Panc1 (cell line): ENCODE measurements around the gene DRC3. TPM values are rescaled to one million over a fixed set of nuclear protein-coding genes. Genes with fewer than 3 reads are reported as not detected.

ENCODE experiments used
- ATAC-seq: fragments of 200-7000 bp; cut with Tn5 transposase; 2 replicates; pipeline ENCODE4 v1.9.1; 2020; ENCODE audit warnings: mild to moderate bottlenecking, moderate library complexity
- BruUV-seq: library from RNA; stranded (reverse); fragments of 400-500 nt; replicated peaks from 2 replicates; lab custom pipeline; 2021; lab: Mats Ljungman, UMichigan
- CTCF ChIA-PET: fragments of 300-600 bp; sonication (Branson Sonifier 250); formaldehyde crosslinking; loops from one replicate; lab custom pipeline; 2022; ENCODE audit warnings: antibody characterized with exemption; lab: Charles Lee
- POLR2A ChIA-PET: fragments of 300-600 bp; sonication (Branson Sonifier 250); formaldehyde crosslinking; loops from one replicate; lab custom pipeline; 2022; ENCODE audit warnings: antibody characterized with exemption; lab: Charles Lee
- DNase-seq: peaks from one replicate; pipeline ENCODE4 v3.0.0-alpha.2; 2010; ENCODE audit warnings: low read depth, low spot score
- H3K27ac ChIP-seq: 2 replicates; pipeline ENCODE4 v1.5.1; 2011; ENCODE audit warnings: mild to moderate bottlenecking, low read length, inconsistent platforms
- H3K27me3 ChIP-seq: fragments of 200-500 bp; sonication (Bioruptor generic); 2 replicates; pipeline ENCODE4 v1.6.0; 2014; ENCODE audit warnings: low read length, inconsistent platforms; ENCODE audit not compliant: control insufficient read depth, insufficient read depth
- H3K36me3 ChIP-seq: fragments of 200-500 bp; sonication (Bioruptor generic); 2 replicates; pipeline ENCODE4 v1.5.1; 2014; ENCODE audit warnings: inconsistent platforms, mild to moderate bottlenecking, low read length, moderate library complexity; ENCODE audit not compliant: control insufficient read depth, insufficient read depth
- H3K4me1 ChIP-seq: 2 replicates; pipeline ENCODE4 v1.5.1; 2011; ENCODE audit warnings: inconsistent platforms, mild to moderate bottlenecking, low read length, moderate library complexity; ENCODE audit not compliant: control insufficient read depth, insufficient read depth
- H3K4me3 ChIP-seq, 2 experiments: 2 replicates each; pipeline ENCODE4 v1.5.1; 2011 to 2012; ENCODE audit warnings: low read depth in 2 of 2, low read length in 2 of 2, mild to moderate bottlenecking in 2 of 2, inconsistent platforms in 1 of 2, moderate library complexity in 1 of 2
- H3K9me3 ChIP-seq: fragments of 200-500 bp; sonication (Bioruptor generic); 2 replicates; pipeline ENCODE4 v1.5.1; 2014; ENCODE audit warnings: low read depth, mild to moderate bottlenecking, inconsistent platforms, low read length, moderate library complexity; ENCODE audit not compliant: control insufficient read depth, insufficient read depth
- CTCF ChIP-seq: fragments of 450-650 bp; IDR thresholded peaks from 2 replicates; pipeline ENCODE4 v1.5.1; 2017; ENCODE audit warnings: mild to moderate bottlenecking
- POLR2AphosphoS5 ChIP-seq: IDR thresholded peaks from 2 replicates; pipeline ENCODE4 v1.6.1; 2012; ENCODE audit warnings: mild to moderate bottlenecking, low read depth, low read length, moderate library complexity
- REST ChIP-seq, 2 experiments: IDR thresholded peaks; 2 replicates each; pipeline ENCODE4 v1.6.1; 2011 to 2012; ENCODE audit warnings: low read depth in 2 of 2, control low read depth in 1 of 2, low read length in 1 of 2, mild to moderate bottlenecking in 1 of 2, moderate library complexity in 1 of 2; ENCODE audit not compliant: insufficient read depth in 1 of 2
- SIN3A ChIP-seq: IDR thresholded peaks from 2 replicates; pipeline ENCODE4 v1.6.1; 2012; ENCODE audit warnings: low read depth, mild to moderate bottlenecking, low read length, moderate library complexity, borderline replicate concordance; ENCODE audit not compliant: insufficient read depth
- TCF7L2 ChIP-seq: IDR thresholded peaks from 2 replicates; pipeline ENCODE4 v1.6.1; 2011; ENCODE audit warnings: mild to moderate bottlenecking, low read depth, low read length, inconsistent platforms
- in situ Hi-C: cut with HindIII; loops from 2 replicates; pipeline ENCODE4 v1.10.0; 2016; ENCODE audit warnings: low sequenced_read_pairs, low pct_unique_long_range_greater_than_20kb
- intact Hi-C: fragments of 100-400 bp; cut with micrococcal nuclease; formaldehyde crosslinking; loops from one replicate; pipeline ENCODE4 v1.10.0; 2022; ENCODE audit not compliant: unreplicated experiment
- total RNA-seq: library from RNA; stranded (reverse); gene quantifications from one replicate; pipeline ENCODE4 v1.2.1, GENCODE V29; 2021; ENCODE audit not compliant: unreplicated experiment

DRC3 gene
- total RNA-seq, 1 experiment from 2014 or later: 3.6 TPM

GRCh38 chr17:17983376-17983775, 10.7 kb downstream of the DRC3 start:
- intact Hi-C loops (no loop called here), in situ Hi-C loops (no loop called here)
- no peak overlapping the region for H3K4me3 ChIP-seq
- no peak for TF ChIP-seq CTCF
- TF ChIP-seq REST (IDR thresholded peaks at IDR 0.05; ENCODE audit: insufficient read depth in 1 of 2, low read depth in 2 of 2, low read length in 1 of 2): no peak
- no peak for TF ChIP-seq POLR2AphosphoS5
- TF ChIP-seq TCF7L2: no peak
- TF ChIP-seq SIN3A: no peak
- CTCF ChIA-PET: interaction anchor here (0.7 kb wide), 1 partner anchor 11 kb away, joined by 3 read pairs; the partner anchor contains the start of genes DRC3 and TOM1L2
- H3K9me3 ChIP-seq: no peaks in the 10 kb centered on the region
- peaks cover 5% of the 10 kb centered on the region for H3K4me1 ChIP-seq
- H3K36me3 ChIP-seq: no peaks in the 10 kb centered on the region
- no TSS peak for BruUV-seq
- no peak for DNase-seq
- no peak; the same call in 1 of the 2 replicates for ATAC-seq
- H3K27ac ChIP-seq: no peak overlapping the region
- H3K27me3 ChIP-seq: no peaks in the 10 kb centered on the region
- POLR2A ChIA-PET: no interaction called here

- DNase-seq (no peak), ATAC-seq (no peak)
- BruUV-seq: no TSS peak
- peaks cover 5% of the 10 kb centered on the region for H3K4me1 ChIP-seq
- no peak overlapping the region for H3K4me3 ChIP-seq
- in situ Hi-C loops (no loop called here), intact Hi-C loops (no loop called here)
- TF ChIP-seq TCF7L2 (no peak), SIN3A (no peak), REST (IDR thresholded peaks at IDR 0.05; ENCODE audit: insufficient read depth in 1 of 2, low read depth in 2 of 2, low read length in 1 of 2) (no peak), POLR2AphosphoS5 (no peak), CTCF (no peak)
- H3K9me3 ChIP-seq: no peaks in the 10 kb centered on the region
- H3K36me3 ChIP-seq: no peaks in the 10 kb centered on the region
- ChIA-PET POLR2A (no interaction called here), CTCF (interaction anchor here (0.7 kb wide), 1 partner anchor 12 kb away, joined by 3 read pairs; the partner anchor contains the start of genes DRC3 and TOM1L2)
- H3K27ac ChIP-seq: no peak overlapping the region
- no peaks in the 10 kb centered on the region for H3K27me3 ChIP-seq
Measured at GRCh38 chr17:17983776-17984175, 11.1 kb downstream of the DRC3 start.
